HG02884 (cell line): ENCODE data around the gene XK.

Experiments used
- ATAC-seq: cut with Tn5 transposase; IDR thresholded peaks from one replicate; pipeline ENCODE4 v1.9.1; 2021; ENCODE audit warnings: mild to moderate bottlenecking, moderate library complexity; ENCODE audit not compliant: unreplicated experiment

Gene XK

DNA sequence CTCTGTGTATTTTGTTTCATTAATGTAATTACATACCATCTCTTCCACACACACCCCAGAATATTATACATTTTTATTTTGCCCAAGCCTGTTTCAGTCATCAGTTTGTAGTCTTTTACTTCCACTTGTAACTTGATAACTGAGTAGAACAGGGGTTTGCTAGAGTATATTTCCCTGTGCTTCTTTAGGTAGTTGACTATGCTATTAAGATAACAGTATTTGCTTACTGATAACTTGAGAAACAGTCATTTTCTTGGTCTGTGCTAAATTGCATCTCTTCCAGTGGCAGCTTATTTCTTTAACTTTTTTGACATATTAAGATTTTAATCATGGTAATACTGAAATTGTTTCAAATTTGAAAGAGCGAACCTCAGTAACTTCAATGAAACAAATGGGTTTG is 7.0 kb upstream of the XK start:
- no peak for ATAC-seq

DNA sequence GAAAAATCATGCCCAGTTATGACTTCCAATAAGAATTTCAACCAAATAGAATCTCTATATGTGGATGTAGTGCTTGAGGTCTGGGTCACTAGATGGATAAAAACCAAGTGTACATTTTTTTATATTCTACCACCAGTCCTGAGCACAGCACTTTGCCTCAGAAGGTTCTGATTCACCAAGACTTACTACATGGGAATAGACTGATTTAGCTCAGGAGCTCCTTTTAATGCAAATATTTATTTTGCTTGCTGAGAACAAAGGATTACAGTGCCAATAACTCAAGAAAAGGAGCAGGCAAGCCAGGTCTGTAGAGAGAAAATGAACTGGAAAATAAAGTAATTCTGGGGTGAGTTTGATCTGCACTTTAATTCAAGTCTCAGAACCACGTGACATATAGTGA is 6.4 kb upstream of the XK start:
- ATAC-seq: no peak

DNA sequence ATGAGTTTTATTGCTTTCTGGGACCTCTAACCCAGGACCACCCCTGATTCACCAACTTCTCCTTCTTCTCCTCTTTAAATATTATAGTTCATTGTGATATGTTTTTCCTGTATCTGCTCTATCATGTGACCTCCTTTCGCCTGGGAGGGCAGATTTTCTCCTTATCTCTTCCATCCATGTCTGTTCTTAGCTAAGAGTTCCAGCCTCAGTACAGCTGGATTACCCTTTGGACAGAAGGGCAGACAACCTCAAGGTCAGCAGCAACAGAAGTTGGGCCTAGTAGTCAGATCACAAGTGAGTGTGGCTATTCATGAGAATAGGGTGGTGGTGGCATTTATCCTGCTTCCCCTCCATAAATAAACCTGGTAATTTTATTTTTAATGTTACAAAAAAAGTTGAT is 5.7 kb upstream of the XK start:
- no peak for ATAC-seq

DNA sequence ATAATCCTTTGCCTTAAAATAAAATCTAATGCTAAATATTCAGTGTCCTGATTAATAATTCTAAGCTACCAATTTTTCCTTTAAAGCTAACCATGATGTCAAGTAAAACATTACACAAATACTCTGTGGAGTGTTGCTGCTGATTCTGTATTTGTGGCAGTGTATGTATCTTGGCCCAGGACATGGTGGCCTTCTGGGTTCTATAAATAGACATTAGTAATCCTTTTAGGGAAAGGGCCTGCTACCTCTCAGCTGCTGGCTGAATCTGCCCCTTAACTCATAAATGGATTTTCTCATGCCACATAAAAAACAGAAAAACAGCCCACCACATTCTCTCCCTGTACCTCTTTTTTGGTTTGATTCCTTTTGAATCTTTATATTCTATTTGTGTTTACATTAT is 1.2 kb upstream of the XK start:
- ATAC-seq: no peak

DNA sequence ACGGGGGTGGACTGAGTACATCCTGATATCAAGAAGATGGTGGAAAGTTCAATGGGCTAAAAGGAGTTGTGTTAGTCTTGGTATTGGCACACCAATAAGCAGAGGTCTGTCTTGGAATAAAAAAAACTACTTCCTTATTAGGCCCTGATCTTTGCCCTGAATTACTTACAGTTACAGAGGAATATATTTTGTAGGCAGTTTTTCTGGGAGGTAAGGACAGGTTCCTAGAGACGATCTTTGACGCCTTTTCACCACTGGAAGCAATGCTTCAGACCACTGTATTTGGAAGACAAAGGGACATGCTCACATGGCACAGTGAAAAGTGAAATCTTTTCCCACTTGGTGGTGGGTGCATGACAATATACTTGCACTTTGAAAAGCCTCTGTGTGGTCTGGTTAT is 618 bp upstream of the XK start:
- no peak for ATAC-seq

DNA sequence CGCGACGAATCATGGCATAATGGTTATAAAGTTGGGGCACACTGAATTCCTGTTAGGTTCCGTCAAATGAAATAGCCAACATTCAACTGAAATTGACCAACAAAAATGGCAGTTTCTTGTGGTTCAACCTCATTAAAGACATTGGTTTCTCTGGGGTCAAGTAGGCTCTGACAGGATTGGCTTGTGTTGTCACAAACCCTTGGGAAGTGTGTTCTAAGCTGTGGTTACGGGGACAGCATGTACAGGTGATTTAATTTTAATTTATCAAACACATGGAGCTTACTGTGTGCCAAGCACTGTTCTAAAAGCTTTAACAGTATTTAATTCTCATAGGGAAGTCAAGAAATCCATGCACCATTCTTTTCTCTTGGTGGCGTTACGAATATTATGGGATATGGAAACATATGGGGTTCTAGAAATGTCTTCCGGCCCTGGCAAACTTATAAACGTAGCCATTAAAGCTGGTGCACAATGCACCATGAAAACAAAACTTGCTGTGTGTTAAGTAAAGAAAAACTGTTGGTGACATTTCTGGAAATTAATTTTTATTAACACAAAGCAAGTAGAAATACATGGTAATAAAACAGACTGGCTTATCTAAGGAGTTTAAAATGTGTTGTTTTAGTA is 891 bp downstream of the XK start:
- no peak for ATAC-seq

DNA sequence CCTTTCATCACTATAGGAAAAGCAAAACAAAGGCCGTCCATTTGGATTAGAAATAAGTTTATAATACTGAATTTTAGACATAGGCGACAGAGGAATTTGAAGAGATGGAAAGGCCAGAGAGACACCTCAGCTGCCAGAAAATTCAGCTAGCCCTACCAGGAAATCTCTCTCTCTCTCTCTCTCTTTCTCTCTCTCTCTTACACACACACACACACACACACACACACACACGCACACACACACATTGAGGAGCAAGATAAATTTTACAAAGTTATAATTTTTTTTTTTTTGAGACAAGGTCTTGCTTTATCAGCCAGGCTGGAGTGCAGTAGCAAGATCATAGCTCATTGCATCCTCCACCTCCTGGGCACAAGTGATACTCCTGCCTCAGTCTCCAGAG is 1.4 kb downstream of the XK start:
- no peak for ATAC-seq

DNA sequence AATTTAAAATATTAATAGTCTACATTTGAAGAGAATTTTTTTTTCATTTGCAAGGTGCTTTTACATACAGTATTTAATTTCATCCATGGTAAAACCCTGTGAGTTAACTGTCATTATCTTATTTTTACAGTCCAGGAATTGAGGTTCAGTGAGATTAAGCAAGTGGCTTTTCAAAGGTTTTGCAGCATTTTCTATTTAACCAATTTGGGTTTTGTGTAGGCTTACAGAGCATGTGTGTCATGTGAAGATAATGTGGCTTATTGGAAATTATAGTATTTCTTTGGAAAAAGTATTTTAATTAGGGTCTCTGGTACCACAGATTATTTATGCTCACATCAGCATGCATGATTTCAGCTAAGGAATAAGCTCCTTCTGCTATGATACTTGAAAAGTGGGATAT is 4.5 kb downstream of the XK start:
- ATAC-seq: no peak

DNA sequence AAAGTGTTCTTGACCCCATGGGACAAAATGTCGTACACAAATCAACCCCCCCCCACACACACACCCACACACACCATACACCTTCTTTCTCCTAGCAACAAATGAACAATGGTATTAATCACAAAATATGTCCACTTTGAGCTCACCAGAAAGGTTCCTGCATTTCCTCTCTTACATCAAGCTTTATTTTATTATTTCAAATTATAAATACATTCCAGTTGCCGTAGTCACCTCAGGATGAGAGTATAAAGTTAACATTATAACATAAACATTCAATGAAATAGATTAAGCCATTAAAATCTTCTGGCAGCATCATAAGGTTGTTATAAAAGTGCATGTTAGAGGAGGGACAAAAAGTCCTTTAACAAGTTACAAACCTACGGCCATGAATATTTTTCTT is 7.3 kb downstream of the XK start:
- no peak for ATAC-seq

DNA sequence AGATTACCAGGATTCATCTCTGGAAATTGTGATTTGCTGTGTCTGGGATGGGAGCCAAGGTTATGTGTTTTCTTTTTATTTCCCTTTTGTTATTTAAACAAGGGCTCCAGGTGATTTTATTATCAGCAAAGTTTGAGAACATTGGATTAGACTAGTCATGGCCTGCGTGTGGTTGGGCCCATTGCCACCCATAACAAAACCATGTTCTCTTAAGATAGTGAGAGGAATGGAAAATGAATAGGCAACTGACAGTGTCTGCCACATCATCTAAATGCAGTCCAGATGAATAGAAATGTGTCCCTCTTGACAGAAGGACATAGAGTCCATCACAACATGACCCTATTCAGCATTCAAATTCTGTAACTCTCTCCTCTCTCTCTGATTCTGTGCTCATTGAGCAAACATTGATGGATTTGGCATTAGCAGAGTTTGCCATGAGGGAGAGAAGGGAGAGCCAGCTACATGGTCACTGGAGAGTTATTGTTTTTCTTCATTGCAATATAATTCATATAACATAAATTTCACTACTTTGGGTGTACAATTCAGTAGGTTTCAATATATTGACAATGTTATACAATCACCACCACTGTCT is 11.7 kb downstream of the XK start:
- no peak for ATAC-seq

DNA sequence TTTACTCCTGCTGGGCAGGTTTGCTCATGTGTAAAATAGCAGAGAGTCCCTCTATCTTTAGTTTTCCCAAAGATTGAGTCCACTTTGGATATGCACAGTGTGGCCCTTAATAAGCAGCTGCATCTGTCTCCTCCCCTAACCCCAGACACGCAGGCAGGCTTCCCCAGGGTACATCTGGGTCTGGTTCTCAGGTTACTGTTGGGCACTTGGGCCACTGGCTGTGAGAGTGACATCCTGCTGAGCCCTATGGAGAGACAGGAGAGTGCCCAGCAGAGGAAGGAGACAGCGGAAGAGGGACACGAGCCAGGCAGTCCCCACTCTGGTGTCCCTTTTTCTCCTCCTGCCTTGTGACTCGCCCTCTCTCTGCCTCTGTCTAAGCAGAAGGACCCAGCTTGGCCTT is 16.0 kb downstream of the XK start:
- ATAC-seq: no peak

DNA sequence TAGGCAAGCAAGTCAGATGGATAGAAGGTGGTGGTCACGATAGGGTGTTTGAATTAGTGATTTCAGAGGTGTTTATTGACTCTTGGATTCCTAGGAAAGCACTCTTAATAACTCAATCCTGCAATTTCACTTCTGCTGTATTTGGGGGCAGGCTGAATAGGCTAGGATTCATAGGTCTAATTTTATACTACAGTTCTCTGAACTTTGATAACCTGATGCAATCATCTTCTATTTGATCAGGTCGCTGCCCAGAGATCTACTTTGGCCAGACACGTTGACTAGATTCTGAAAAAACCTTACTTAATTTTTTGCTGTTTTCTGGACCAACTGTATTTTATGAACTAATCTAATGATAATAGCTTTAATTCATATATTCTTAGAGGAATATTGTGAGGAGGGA is 26.4 kb downstream of the XK start:
- no peak for ATAC-seq

DNA sequence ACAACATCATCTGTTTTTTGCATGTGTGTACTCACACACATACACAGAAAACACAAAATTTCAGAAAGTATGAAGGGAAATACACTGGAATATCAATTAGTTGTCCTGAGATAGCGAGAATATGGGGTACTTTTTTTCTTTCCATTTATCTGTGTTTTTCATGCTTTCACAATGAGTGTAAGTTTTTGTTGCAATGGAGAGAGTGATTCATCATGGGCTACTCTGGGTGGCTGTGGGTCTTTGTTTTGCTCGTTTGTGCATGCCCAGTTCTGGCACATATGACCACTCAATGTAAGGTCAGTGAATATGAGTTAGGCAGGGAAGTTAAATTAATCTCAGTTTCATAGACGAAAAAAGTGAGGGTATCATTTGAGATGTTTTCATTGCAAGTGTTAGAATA is 26.9 kb downstream of the XK start:
- no peak for ATAC-seq

DNA sequence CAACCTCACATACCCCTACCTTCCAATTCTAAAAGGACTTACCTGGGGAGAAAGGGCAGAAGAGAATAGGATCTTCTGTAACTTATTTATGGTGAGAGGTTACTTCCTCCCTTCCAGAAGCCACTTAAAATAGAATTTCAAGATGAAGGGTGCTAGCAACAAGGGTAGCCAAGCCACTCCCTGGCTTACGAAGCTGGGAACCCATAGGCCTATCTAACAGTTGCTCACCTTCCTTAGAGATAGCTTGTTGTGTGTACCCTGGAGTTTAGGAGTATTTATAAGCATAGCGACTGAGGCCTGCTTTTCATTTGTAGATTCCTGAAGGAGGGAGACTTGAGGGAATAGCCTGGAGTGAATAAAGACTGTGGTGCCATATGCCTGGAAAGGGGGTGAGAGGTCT is 28.9 kb downstream of the XK start:
- no peak for ATAC-seq

DNA sequence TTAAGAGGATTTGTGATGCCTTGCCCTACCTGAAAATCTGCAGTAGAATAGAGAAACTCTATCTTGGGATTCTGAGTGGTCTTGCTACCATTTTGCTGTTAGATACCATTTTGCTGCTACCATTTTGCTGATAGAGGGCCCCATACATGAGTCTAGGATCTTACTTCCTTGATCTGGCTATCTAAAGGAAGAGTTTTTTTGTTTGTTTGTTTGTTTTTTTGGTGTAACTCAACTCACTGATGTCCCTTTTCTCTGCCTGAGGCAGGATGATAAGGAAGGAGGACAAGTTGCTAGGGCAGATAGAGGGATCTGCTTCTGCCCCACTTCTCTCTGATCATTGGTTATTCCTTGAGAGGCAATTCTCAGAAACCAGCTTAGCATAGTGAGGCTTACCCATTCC is 31.0 kb downstream of the XK start:
- no peak for ATAC-seq

DNA sequence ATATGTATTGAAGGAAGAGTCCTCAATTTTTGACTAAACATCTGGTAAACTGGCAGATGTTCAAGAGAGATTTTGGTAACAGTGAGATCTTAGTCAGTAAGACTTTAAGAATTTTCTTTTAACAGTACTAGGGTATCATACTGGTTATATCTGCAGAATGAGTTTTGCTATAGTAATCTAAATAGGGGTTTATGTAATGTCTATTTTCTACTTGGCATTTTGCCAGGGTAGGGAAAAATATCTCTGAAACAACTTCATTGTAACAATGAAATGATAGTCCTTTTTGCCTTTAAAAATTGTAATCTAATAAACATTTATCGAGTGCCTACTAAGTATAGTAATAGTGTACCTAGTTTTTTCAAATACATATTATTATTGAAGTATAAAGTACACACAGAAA is 32.1 kb downstream of the XK start:
- no peak for ATAC-seq

DNA sequence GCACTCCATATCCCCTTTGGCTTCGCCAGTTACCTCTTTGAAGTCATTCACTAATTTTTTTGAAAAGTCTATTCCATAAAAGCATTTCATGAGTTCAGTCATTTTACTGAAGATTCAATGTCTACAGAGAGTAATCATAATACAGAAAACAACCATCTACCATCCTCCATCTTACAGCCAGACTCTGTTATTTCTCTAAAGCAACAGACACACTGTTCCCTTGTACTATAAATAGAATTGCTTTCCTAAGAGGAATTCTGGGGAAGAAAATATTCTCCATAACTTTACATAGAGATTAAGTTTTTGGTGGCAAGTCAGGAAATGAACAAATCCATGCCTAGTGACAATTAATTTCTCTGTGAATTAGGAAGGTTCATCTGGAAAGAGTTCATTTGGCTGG is 37.0 kb downstream of the XK start:
- ATAC-seq: no peak

DNA sequence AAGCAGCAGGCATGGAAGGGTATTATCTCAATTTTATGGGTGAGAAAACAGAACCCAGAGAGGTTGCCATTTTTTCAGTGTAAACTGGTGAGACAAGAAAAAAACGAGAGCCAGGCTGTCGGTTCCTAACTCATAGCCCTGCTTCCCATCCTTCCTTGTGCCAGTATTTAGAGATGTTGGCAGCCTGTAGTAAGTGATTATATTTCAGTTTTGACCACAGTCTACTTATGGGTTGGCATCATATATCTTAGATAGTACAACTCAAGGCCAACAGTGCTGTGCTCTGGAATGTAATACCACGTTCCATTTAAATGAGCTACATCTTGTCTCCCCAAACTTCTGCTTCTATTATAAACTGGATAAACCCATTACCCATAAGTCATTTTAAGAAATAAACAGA is 40.8 kb downstream of the XK start:
- no peak for ATAC-seq

DNA sequence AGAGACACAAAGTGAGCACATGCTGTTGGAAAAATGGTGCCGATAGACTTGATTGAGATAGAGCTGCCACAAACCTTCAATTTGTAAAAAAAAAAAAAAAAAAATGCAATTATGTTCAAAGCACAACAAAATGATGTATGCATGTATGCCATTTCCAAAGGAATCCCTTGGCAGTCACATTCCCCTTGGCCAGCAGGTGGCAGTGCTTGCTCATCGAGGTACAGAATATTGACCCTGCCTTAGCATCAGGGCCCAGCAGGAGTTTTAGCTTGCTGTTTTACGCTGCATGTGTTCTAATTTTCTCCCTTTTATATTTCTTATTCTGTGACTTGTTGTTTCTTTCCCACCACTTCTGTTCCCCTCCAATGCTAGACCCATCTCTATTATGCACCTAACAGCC is 59.8 kb downstream of the XK start:
- peak; percentile 41 for ATAC-seq

DNA sequence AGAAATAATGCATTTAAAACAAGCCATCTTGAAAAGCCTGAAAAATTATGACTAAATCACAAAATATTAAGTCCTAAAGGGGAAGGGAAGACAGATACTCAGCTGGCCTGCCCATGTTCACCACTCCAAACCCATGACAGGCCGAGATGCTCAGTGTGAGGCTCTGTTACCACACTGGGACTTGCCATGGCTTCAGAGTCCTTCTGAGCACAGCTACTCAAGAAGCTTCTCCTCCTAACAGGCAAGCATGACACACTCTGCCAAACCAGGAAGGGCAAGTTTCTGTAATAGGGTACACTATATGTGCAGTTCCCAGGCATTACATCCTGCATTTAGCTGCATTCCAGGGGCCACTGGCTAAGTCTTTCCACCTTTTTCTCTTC is 60.2 kb downstream of the XK start:
- peak; percentile 21 for ATAC-seq

DNA sequence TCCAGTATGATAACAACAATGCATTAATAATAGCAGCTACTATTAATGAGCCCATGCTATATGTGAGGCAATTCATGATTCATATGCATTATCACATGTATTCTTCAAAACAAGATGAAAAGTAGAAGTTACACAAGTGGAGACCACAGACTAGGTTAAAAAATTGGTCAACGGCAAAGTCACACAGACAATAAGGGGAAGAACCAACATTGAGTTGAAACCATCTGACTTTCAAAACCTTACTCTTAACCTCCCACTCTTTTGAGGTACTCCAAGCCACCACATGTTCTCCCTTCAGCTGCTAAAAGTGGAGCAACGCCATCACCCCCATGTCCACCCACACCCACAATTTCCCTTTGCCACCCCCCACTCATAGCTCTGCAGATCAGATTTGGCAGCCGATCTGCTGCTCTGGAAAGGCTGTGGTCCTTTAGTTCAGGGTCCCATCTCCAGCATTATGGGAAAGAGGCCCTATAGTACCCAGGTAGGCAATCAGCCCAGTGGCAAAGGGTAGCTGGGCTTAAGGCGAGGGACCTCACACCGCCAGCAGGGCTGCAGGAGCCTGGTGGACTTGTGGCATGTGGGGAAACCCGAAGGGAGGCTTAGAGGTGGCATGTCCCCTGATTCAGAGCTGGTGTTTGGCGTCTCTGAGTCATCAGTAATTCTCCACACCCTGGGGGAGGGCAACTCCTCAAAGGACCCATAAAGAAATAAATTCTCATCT is 60.8 kb downstream of the XK start:
- ATAC-seq: peak; percentile 86

DNA sequence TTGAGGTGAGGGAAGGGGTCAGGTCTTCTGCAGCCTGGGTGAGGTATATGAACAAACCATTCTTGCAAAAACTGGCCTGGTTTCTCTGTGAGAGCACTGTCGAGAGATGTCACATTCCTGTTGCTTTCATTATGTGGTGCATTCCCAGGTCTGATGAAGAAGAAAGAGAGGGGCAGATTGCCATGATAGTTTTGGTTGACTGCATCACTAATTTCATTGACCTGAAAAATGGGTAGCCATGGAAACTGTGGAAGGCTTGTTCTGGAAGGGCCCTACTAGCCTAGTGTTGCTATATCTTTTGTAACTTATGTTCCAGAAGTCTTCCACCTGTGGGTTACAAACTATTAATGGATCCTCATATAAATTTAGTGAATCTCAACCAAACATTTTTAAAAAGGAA is 61.4 kb downstream of the XK start:
- ATAC-seq: no peak

DNA sequence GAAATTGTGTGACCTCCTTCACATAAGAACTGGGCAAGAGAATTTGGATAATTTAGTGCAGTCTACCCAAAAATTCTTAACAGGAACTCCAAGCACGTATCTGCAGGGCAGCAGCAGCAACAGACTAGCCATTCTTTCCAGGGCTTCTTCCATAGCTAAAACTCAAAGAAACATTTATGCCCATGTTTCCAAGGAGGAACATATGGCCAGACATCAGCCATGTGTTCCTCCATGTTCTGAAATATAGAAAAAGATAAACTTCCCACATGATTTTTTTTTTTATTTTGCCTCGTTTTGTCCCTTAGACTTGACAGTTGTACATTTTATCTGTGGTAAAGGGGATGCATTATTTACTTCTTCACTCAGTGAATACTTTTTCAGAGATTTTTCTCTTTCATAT is 66.7 kb downstream of the XK start:
- ATAC-seq: no peak
